Thyroid gland (tissue), 4 donors: ENCODE measurements around the gene CPO. TPM values are rescaled to one million over a fixed set of nuclear protein-coding genes. Genes with fewer than 3 reads are reported as not detected.

Experiments
- total RNA-seq, 4 donors: library from RNA; depleted of rRNA; stranded (reverse); fragments of >200 nt; gene quantifications; one replicate each; pipeline ENCODE4 v1.2.3, GENCODE V29; 2016

Gene CPO
- total RNA-seq, 4 donors from 2014 or later, result 0.40 to 2.1 (median 1.1) TPM; not detected in 1

Other genes starting within 250 kb of the CPO start
- gene DYTN, start 221.1 kb upstream of the CPO start, total RNA-seq, result not detected
- 10 to 100 TPM in 2 of 4 donors, 1 to 10 TPM in 2; 5.0 to 15.5 (median 11.5) TPM for gene MDH1B, start 174.2 kb upstream of the CPO start, total RNA-seq
- 10 to 100 TPM; 39.2 to 67.0 (median 46.2) TPM for gene FASTKD2, start 173.9 kb upstream of the CPO start, total RNA-seq
- 10 to 100 TPM; 19.4 to 29.5 (median 25.6) TPM for gene KLF7, start 226.4 kb downstream of the CPO start, total RNA-seq